Melanocyte of skin (primary cell): ENCODE results near the gene ZNF394. TPM values are rescaled to one million over a fixed set of nuclear protein-coding genes. Genes with fewer than 3 reads are reported as not detected.

Experiments
- total RNA-seq, 2 donors: library from RNA; depleted of rRNA; stranded (reverse); fragments of >200 nt; gene quantifications; 2 replicates each; pipeline ENCODE4 v1.2.3, GENCODE V29; 2012

ZNF394 gene
- 10 to 100 TPM; 29.3 to 30.3 TPM for total RNA-seq

DNA sequence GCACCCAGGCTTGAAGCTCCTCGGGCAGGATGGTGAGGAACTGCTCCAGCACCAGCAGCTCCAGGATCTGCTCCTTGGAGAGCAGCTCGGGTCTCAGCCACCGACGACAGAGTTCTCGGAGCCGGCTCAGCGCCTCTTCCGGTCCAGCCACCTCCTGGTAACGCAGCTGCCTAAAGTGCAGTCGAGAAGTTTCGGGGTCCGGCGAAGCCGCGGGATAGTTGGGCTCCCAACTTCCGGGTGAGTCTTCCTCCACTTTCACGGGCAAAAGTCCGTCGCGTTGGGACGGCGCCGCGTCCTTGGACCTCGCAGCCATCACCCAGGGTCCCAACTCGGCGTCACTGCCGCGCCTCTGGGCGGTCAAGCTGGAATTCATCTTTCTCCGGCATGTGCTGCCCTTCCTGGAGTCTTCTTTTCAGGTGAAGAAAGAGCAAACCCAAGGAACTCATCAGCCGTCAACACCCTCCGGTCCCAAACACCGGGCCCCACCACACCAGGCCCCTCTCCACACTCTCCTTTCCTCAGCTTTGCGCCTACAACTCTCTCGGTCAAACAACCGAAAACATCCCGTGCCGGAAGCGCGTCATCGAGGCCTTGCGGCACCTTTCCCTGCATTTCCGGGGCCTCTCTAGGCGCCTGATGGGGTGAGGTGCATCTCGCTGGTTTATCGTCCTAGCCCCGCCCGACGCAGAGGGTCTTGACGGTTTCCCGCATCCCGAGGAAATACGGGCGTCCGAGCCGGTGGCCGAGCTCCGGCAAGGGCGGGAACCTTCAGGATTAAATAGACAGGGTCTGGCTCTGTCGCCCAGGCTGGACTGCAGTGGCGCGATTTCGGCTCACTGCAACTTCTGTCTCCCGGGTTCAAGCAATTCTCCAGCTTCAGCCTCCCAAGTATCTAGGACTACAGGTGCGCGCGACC is at the start of gene ZNF394:
Gene ZNF394 (minus strand): TSS at position 561 of the 916 bp plus-strand sequence. CDS start 188 bp downstream, at position 373.

DNA sequence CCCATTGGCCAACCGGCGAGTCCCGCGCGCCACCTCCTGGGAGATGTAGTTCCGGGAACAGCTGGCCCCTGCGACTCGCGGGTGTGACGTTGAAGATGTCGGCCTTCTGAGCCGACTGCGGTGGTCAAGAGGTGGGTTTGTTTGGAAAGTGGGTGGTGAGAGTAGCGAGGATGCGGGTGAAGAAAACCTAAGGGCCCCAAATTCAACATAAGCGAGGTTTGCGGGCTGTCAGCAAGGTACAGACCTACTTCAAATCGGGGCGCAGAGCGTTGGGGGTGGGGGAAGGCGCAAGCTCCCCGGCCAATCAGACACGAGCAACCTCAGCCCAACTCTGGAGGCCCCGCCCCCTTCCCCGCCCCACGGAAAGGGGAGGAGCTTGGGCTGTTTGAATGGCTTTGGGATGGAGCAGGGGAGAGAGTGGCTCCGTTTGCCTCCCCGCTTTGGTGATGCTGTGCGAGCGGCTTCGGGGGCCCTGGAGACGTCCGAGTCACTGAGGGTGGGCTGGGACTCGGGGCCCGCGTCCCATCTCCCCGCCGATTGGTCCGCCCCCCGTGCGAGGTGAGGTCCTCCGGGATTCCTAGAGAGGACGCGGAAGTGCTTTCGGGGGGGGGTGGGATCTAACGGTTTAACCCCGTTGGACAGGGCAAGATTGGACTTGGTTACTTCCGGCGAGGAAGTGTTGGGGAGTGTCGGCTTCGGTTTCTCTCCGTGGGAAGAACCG is 4.7 kb upstream of the ZNF394 start, which contains the start of gene ZKSCAN5:
Gene ZKSCAN5 (plus strand): TSS at position 60 of the 721 bp plus-strand sequence. CDS start 1,383 bp downstream, outside the sequence.

DNA sequence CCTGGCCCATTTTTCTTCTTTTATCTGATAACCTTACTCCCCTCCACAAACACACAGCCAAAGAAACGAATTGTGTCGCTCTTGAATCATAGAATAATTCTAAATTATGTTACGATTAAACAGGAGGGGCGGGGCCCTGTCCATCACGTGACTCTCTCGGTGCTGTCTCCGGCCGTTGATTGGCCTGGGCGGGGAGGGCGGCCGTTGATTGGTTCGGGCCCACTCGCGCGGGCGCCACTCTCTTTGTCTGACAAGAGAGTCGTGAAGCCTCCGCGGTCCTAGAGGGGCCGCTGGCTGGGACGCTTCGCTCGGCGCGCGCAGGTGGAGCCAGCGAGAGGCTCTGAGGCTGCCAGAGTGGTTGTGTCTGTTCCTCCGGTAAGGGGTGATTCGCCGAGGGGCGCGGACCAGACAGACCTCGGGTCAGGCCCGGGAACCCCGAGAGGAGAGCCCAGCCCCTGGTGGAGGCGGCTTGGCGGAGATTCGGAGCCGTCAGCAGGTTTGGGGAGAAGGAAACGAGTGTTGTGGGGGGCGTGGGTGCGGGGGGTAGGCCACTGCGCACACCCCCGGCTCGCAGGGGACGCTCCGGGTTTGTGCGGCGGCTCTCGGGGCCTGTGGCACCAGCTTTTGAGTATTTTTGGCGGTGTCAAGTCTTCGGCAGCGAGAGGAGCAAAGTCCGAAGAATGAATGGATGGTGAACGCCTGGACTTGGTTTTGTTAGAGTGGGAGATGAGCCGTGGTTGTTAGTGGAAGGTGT is 27.3 kb downstream of the ZNF394 start, which contains the start of gene ZNF789:
Gene ZNF789 (plus strand): TSS at position 330 of the 754 bp plus-strand sequence. CDS start 3,567 bp downstream, outside the sequence.

Other genes starting within 250 kb of the ZNF394 start
- gene MYH16, start 227.4 kb downstream of the ZNF394 start, total RNA-seq, result under 1 TPM in 1 of 2 donors, not detected in 1; under 0.01 TPM
- 100 to 1,000 TPM; 146 to 188 TPM for gene ARPC1A, start 174.4 kb downstream of the ZNF394 start, total RNA-seq
- gene ARPC1B, start 125.6 kb downstream of the ZNF394 start, total RNA-seq, result 100 to 1,000 TPM; 549 to 734 TPM
- gene PDAP1, start 91.7 kb downstream of the ZNF394 start, total RNA-seq, result 10 to 100 TPM; 35.8 to 44.3 TPM
- 100 to 1,000 TPM in 1 of 2 donors, 10 to 100 TPM in 1; 85.0 to 108 TPM for gene BUD31, start 91.3 kb downstream of the ZNF394 start, total RNA-seq
- 10 to 100 TPM in 1 of 2 donors, 1 to 10 TPM in 1; 7.2 to 10.3 TPM for gene PTCD1, start 61.5 kb downstream of the ZNF394 start, total RNA-seq
- 10 to 100 TPM; 24.4 to 28.3 TPM for gene CPSF4, start 61.3 kb downstream of the ZNF394 start, total RNA-seq
- 100 to 1,000 TPM; 642 to 691 TPM for gene ATP5MF, start 34.1 kb downstream of the ZNF394 start, total RNA-seq
- gene ZNF789, start 27.4 kb downstream of the ZNF394 start, total RNA-seq, result 10 to 100 TPM in 1 of 2 donors, 1 to 10 TPM in 1; 8.6 to 14.3 TPM
- 10 to 100 TPM; 13.1 to 14.3 TPM for gene ZKSCAN5, start 4.4 kb upstream of the ZNF394 start, total RNA-seq
- gene FAM200A, start 51.8 kb upstream of the ZNF394 start, total RNA-seq, result 1 to 10 TPM; 7.0 to 7.6 TPM
- gene ZNF655, start 58.4 kb upstream of the ZNF394 start, total RNA-seq, result 10 to 100 TPM; 48.6 to 53.3 TPM
- gene TMEM225B, start 98.0 kb upstream of the ZNF394 start, total RNA-seq, result under 1 TPM; under 0.01 to 0.33 TPM
- gene ZSCAN25, start 116.7 kb upstream of the ZNF394 start, total RNA-seq, result 10 to 100 TPM in 1 of 2 donors, 1 to 10 TPM in 1; 8.9 to 15.3 TPM
- under 1 TPM in 1 of 2 donors, not detected in 1; under 0.01 TPM for gene CYP3A5, start 179.7 kb upstream of the ZNF394 start, total RNA-seq
- not detected for gene CYP3A7, start 234.9 kb upstream of the ZNF394 start, total RNA-seq